NCI-H1092 treated with DMSO at 0.1 percent for 48 hours (cell line): ENCODE results near the gene ADCY9.
"Not testable (repeated sequence)": the region's sequence is repeated elsewhere in the genome, so short reads cannot be mapped to it uniquely, and the experiment has no call there.

Experiments
- DNase-seq: peaks from one replicate; lab custom pipeline; 2025; lab: John Stamatoyannopoulos, UW

Gene ADCY9

GRCh38 chr16:4116325-4117249 lies at the start of gene ADCY9:
Gene ADCY9, minus strand, starts transcription at chr16:4116442. Its CDS starts 1,000 bp downstream, at chr16:4115442.
- peak; percentile 68 for DNase-seq

DNA sequence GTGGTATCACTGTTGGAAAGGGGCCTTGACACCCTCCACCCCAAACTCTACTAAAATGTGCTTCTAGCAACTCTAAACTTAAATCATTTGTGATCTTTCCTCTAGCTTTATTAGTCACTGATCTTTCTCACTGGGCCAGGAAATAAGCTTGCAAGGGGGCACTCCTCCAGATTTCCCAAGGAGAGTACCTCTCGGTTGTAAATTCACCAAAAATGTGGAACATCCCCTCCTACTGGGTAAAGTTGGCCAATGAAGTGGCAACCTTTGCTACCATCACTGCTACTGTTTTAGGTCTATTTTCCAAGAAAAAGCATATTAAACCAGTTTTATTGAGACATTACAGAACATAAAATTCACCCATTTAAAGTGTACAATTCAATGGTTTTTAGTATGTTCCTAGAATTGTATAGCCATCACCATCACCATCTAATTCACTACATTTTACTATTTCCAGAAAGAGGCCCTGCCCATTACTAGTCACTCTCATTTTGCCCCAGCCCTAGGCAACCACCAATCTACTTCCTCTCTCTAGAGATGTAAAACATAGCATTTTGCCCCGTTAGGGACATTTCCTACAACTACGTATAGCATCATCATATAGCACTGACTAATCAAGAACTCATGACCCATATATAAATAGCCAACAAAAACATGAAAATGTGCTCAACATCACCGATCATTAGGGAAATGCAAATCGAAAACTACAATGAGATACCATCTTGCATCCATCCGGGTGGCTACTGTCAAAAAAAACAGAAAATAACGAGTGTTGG lies 44.6 kb upstream of the ADCY9 start:
- no peak for DNase-seq

DNA sequence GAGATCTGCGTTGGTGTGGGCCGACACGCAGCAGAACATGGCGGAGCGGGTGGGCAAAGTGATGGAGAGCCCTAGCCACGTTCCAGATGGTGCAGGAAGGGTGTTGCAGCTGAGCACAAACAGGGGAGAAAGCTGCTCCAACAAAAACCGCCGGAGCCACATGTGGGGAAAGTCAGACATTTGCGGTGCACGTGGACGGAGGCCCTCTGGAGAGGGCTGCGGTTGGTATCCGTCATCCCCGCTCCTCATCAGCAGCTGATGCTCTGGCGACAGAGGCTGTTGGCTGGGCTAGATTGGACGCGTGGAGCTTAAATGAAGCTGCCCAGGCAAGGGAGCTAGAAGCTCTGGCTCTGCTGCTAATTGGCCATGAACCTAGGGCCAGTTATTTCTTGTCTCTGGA lies 43.5 kb upstream of the ADCY9 start:
- DNase-seq, result no peak

- no peak for DNase-seq
Observed at GRCh38 chr16:4158143-4159093, 42.2 kb upstream of the ADCY9 start.

- DNase-seq, result no peak
Observed at GRCh38 chr16:4157376-4157825, 41.2 kb upstream of the ADCY9 start.

GRCh38 chr16:4156503-4156902 lies 40.3 kb upstream of the ADCY9 start:
- DNase-seq, result not testable (repeated sequence)

GRCh38 chr16:4153364-4153763 lies 37.1 kb upstream of the ADCY9 start:
- not testable (repeated sequence) for DNase-seq

- DNase-seq, result no peak
Observed at GRCh38 chr16:4152267-4152666, 36.0 kb upstream of the ADCY9 start.

DNA sequence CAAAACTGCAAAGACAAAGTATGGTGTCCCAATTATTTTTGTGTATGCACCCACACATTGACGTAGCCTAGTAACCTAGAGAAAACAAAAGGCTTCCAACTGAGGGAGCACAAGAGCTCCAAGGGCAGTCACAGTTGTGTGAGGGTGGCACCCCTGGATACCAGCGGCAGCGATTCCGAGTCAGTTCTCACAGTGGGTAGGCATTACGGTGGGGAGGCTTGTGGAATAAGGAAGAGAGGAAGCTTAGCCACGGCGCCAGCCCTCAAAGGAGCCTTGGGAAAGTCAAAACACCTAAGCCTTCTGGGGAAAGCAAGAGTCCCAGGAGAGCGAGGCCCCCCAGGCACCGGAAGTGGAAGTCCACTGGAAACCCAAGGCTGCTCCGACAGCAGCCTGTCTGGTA lies 31.0 kb upstream of the ADCY9 start:
- no peak for DNase-seq

DNA sequence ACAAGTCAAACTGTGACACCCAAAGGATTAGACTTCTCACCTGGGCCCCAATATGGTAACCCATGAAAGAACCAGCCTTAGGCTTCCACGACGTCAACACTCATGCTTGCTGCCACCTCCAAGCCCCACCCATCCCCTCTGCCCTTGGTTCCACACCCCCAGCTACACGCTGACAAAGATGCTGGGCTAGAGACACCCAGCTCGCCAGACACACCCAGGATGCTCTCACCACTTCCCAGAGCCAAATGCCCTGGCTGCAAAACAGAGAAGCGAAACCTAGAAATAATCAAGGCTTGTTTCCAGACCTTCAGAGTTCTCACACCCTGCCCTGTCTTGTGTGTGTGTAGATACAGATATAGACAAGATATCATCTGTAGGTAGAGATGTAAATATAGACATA lies 26.0 kb upstream of the ADCY9 start:
- no peak for DNase-seq

DNA sequence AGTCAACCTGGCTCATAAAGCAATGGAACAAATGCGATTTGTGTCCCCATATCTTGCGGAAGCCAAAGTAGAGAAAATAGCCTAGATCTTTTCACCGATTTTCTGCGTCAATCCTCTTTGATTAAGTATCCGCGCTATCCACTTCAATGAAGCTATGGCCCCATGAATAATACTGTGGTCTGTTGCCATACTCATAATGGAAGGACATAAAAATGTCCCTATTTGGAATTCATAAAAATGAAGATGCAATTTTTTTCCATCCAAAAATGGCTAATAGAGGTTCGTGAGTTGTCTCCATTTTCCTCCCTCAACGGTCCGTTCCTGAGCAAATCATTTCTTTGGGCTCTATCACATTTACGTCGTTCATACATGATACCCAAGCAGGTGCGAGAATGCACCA lies 25.4 kb upstream of the ADCY9 start:
- no peak for DNase-seq

DNA sequence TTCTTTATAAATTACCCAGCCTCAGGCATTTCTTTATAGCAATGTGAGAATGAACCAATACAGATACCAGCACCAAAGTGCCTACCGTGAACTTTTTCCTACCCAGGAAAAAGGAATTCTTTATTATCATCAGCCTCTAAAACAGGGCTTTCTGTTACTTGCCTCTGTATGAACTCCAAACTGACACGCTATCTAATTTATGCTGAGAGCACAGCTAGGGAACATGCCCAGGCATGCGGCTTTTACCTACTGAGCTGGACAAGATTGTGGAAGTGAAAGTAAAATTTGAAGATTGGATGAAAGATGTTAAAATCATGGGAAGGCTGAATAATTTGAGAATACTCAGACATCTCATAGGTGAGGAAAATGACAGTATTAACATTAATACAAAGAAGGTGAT lies 24.4 kb upstream of the ADCY9 start:
- DNase-seq, result no peak

- DNase-seq, result no peak
Observed at GRCh38 chr16:4139968-4140367, 23.7 kb upstream of the ADCY9 start.

GRCh38 chr16:4138713-4139112 lies 22.5 kb upstream of the ADCY9 start:
- no peak for DNase-seq

DNA sequence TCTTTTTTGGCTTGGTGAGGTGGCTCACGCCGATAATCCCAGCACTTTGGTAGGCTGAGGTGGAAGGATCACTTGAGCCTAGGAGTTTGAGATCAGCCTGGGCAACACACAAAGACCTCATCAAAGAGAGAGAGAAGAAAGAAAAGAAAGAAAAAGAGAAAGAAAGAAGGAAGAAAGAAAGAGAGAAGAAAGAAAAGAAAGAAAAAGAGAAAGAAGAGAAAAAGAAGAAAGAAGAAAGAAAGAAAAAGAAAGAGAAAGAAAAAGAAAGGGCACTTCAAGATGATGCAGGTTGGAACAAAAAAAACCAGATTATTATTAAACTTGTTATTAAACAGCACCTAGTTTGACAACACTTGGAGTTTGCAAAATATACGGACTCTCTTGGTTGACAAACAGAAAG lies 21.2 kb upstream of the ADCY9 start:
- no peak for DNase-seq

GRCh38 chr16:4136229-4136813 lies 20.1 kb upstream of the ADCY9 start:
- no peak for DNase-seq

- DNase-seq, result no peak
Observed at GRCh38 chr16:4135537-4135936, 19.3 kb upstream of the ADCY9 start.

DNA sequence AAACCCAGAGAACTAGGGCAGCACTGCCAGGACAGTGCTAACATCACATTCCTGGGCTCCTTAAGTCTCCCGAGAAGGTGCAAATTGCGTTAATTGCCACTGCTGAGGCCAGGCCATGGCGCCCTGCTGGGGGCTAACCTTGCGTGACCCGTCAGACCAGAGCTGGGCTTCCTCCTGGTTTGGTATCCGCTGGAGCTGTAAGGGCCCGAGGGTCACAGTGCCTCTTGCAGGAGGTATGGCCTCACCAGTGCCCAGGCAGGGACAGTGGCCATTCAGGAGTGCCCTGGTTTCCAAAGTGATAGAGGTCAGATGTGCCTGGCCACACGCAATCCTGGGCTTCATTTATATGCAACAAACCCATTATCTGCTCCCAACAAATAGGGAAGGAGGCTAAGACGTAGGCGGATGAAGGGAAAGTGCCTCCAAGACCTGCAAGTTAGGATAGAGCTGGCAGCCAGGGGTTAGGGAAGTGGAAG lies 17.7 kb upstream of the ADCY9 start:
- no peak for DNase-seq

- DNase-seq, result no peak
Observed at GRCh38 chr16:4131621-4132020, 15.4 kb upstream of the ADCY9 start.

DNA sequence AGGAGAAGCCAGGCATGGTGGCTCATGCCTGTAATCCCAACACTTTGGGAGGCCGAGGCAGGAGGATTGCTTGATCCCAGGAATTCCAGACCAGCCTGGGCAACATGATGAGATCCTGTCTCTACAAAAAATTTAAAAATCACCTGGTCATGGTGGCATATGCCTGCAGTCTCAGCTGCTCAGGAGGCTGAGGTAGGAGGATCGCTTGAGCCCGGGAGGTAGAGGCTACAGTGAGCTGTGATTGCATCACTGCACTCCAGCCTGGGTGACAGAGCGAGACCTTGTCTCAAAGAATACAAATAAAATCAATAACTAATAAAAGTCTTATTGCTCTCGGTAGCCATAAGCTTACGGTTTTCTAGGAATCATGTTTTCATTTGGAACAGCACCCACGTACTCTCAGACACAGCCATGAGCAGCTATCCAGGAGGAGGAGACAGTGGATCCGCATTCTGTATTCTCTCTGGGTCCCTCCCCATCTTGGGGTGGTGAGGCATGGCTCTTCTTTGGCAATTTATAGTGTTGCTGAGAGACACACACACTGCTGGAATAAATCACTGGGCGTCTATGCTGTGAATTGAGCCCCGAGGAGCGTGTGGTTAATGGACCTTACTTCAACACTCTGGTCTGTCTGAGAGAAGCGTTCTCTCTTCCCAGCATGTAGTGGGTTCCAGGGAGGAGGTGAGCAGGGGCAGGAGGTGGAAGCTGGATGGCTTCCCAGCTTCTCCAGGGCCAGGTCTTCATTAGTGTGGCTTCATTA lies 8.5 kb upstream of the ADCY9 start:
- no peak for DNase-seq
